PFSK-1 (cell line): Measurements from ENCODE around the gene LRRC4C.

Experiments used
- FOXP2 ChIP-seq: optimal IDR thresholded peaks from 2 replicates; pipeline ENCODE3; 2011; ENCODE audit warnings: borderline replicate concordance, control low read depth, inconsistent platforms; ENCODE audit not compliant: insufficient read depth; ENCODE audit errors: extremely low read length, extremely low read depth
- POLR2AphosphoS5 ChIP-seq: IDR thresholded peaks from 2 replicates; pipeline ENCODE4 v1.6.1; 2012; ENCODE audit warnings: low read depth, mild to moderate bottlenecking, control low read depth, low read length, moderate library complexity
- SIN3A ChIP-seq: IDR thresholded peaks from 2 replicates; pipeline ENCODE4 v1.6.1; 2012; ENCODE audit warnings: mild to moderate bottlenecking, low read length, moderate library complexity, borderline replicate concordance; ENCODE audit not compliant: insufficient read depth
- TAF1 ChIP-seq: IDR thresholded peaks from 2 replicates; pipeline ENCODE4 v1.6.1; 2012; ENCODE audit warnings: low read length, control low read depth, borderline replicate concordance; ENCODE audit not compliant: insufficient read depth
- TF ChIP-seq, protein P1 (sequence below), 2 experiments: IDR thresholded peaks; 2 replicates each; pipeline versions ENCODE4 v1.6.1 to v1.8.0; 2011 to 2012; ENCODE audit warnings: low read depth in 2 of 2, low read length in 2 of 2, control low read depth in 1 of 2, inconsistent platforms in 1 of 2, mild to moderate bottlenecking in 1 of 2, moderate library complexity in 1 of 2; ENCODE audit not compliant: insufficient read depth in 1 of 2

DNA sequence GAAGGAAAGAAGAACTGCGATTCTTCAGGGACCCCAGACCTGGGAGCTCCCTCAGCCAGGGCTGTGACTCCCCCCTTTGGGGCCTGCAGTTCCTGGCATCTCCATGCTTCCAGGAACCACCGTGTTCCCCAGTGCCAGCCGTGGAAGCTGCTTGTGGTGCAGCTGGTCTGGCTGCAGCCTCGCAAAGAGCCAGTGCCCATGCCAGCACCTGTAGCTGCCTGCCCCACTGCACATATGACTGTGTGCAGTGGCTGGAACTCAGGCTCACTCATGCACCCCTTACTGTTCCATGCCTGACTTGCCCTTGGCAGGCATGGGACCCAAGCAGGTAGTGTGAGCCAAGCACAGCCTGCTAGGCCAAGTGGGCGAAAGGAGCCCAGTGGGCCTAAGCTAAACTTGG, 401.3 kb downstream of the LRRC4C start:
- TF ChIP-seq TAF1, result no peak
- TF ChIP-seq SIN3A, result no peak
- TF ChIP-seq POLR2AphosphoS5, result no peak
- TF ChIP-seq, protein P1, sequence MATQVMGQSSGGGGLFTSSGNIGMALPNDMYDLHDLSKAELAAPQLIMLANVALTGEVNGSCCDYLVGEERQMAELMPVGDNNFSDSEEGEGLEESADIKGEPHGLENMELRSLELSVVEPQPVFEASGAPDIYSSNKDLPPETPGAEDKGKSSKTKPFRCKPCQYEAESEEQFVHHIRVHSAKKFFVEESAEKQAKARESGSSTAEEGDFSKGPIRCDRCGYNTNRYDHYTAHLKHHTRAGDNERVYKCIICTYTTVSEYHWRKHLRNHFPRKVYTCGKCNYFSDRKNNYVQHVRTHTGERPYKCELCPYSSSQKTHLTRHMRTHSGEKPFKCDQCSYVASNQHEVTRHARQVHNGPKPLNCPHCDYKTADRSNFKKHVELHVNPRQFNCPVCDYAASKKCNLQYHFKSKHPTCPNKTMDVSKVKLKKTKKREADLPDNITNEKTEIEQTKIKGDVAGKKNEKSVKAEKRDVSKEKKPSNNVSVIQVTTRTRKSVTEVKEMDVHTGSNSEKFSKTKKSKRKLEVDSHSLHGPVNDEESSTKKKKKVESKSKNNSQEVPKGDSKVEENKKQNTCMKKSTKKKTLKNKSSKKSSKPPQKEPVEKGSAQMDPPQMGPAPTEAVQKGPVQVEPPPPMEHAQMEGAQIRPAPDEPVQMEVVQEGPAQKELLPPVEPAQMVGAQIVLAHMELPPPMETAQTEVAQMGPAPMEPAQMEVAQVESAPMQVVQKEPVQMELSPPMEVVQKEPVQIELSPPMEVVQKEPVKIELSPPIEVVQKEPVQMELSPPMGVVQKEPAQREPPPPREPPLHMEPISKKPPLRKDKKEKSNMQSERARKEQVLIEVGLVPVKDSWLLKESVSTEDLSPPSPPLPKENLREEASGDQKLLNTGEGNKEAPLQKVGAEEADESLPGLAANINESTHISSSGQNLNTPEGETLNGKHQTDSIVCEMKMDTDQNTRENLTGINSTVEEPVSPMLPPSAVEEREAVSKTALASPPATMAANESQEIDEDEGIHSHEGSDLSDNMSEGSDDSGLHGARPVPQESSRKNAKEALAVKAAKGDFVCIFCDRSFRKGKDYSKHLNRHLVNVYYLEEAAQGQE (IDR thresholded peaks at IDR 0.05; ENCODE audit: insufficient read depth in 1 of 2, low read depth in 2 of 2, low read length in 2 of 2), result no peak
- no peak for TF ChIP-seq FOXP2
